IMR-90 (cell line): ENCODE measurements around the gene PDE4DIP. TPM values are rescaled to one million over a fixed set of nuclear protein-coding genes. Genes with fewer than 3 reads are reported as not detected.
"Not testable (repeated sequence)": the region's sequence is repeated elsewhere in the genome, so short reads cannot be mapped to it uniquely, and the experiment has no call there.

Experiments used
- ATAC-seq: fragments of 200-7000 bp; cut with Tn5 transposase; 2 replicates; pipeline ENCODE4 v1.9.1; 2020; ENCODE audit warnings: low read depth, mild to moderate bottlenecking, moderate library complexity
- BruUV-seq: library from RNA; stranded (reverse); fragments of 400-500 nt; replicated peaks from 2 replicates; lab custom pipeline; 2021; lab: Mats Ljungman, UMichigan
- CTCF ChIA-PET: fragments of 300-600 bp; formaldehyde crosslinking; extraction: SDS; loops from one replicate; lab custom pipeline; 2021; ENCODE audit warnings: antibody characterized with exemption; lab: Yijun Ruan, JAX
- POLR2A ChIA-PET: fragments of 300-600 bp; sonication (Branson Sonifier 250); formaldehyde crosslinking; loops from one replicate; lab custom pipeline; 2022; ENCODE audit warnings: antibody characterized with exemption; ENCODE audit not compliant: unreplicated experiment; lab: Charles Lee
- DNase-seq: peaks from one replicate; pipeline ENCODE4 v3.0.0; 2013
- H2AFZ ChIP-seq: replicated peaks from 2 replicates; pipeline ENCODE3; 2013; ENCODE audit warnings: low read length, mild to moderate bottlenecking; ENCODE audit not compliant: poor library complexity
- H2AK5ac ChIP-seq: 2 replicates; pipeline ENCODE4 v1.6.1; 2013; ENCODE audit warnings: low read depth, low read length, inconsistent platforms
- H2AK9ac ChIP-seq: replicated peaks from 2 replicates; pipeline ENCODE3; 2013; ENCODE audit warnings: mild to moderate bottlenecking, low read depth, low read length, moderate library complexity; ENCODE audit not compliant: poor library complexity
- H2BK120ac ChIP-seq: 2 replicates; pipeline ENCODE4 v1.6.1; 2013; ENCODE audit warnings: low read depth, low read length, inconsistent platforms
- H2BK15ac ChIP-seq: 3 replicates; pipeline ENCODE4 v1.6.1; 2013; ENCODE audit warnings: low read depth, low read length, inconsistent platforms
- H2BK20ac ChIP-seq: 2 replicates; pipeline ENCODE4 v1.6.1; 2013; ENCODE audit warnings: low read depth, mild to moderate bottlenecking, inconsistent platforms, low read length, moderate library complexity
- H2BK5ac ChIP-seq: 2 replicates; pipeline ENCODE4 v1.6.1; 2013; ENCODE audit warnings: mild to moderate bottlenecking, low read depth, low read length, inconsistent platforms; ENCODE audit not compliant: poor library complexity, severe bottlenecking
- H3K14ac ChIP-seq: replicated peaks from 2 replicates; pipeline ENCODE4 v1.6.1; 2013; ENCODE audit warnings: low read depth, low read length, inconsistent platforms
- H3K18ac ChIP-seq: 2 replicates; pipeline ENCODE4 v1.6.1; 2013; ENCODE audit warnings: low read depth, low read length, control low read depth
- H3K23ac ChIP-seq: 2 replicates; pipeline ENCODE4 v1.6.1; 2013; ENCODE audit warnings: low read depth, low read length, inconsistent platforms
- H3K27ac ChIP-seq: 2 replicates; pipeline ENCODE4 v1.5.1; 2013; ENCODE audit warnings: mild to moderate bottlenecking, control low read depth, low read length; ENCODE audit not compliant: insufficient read depth
- H3K27me3 ChIP-seq: 2 replicates; pipeline ENCODE4 v1.6.1; 2013; ENCODE audit warnings: low read length; ENCODE audit not compliant: control insufficient read depth, insufficient read depth
- H3K36me3 ChIP-seq: 2 replicates; pipeline ENCODE4 v1.6.1; 2013; ENCODE audit warnings: low read length, mixed read lengths; ENCODE audit not compliant: control insufficient read depth, insufficient read depth
- H3K4ac ChIP-seq: 2 replicates; pipeline ENCODE4 v1.6.1; 2013; ENCODE audit warnings: low read depth, low read length, inconsistent platforms
- H3K4me1 ChIP-seq: 2 replicates; pipeline ENCODE4 v1.6.1; 2013; ENCODE audit warnings: low read length, mixed read lengths; ENCODE audit not compliant: control insufficient read depth, insufficient read depth
- H3K4me2 ChIP-seq: 2 replicates; pipeline ENCODE4 v1.6.1; 2013; ENCODE audit warnings: low read depth, mild to moderate bottlenecking, control low read depth, low read length, moderate library complexity
- H3K4me3 ChIP-seq: 2 replicates; pipeline ENCODE4 v1.5.1; 2013; ENCODE audit warnings: low read depth, mild to moderate bottlenecking, control low read depth, low read length, moderate library complexity; ENCODE audit not compliant: insufficient read depth
- H3K56ac ChIP-seq: 2 replicates; pipeline ENCODE4 v1.6.1; 2013; ENCODE audit warnings: low read length, inconsistent platforms; ENCODE audit not compliant: insufficient read depth; ENCODE audit errors: extremely low read depth
- H3K79me1 ChIP-seq, 2 experiments: 2 replicates each; pipeline ENCODE4 v1.6.1; 2013; ENCODE audit warnings: low read length in 2 of 2, inconsistent platforms in 1 of 2, low read depth in 1 of 2
- H3K9ac ChIP-seq: 2 replicates; pipeline ENCODE4 v1.6.1; 2013; ENCODE audit warnings: low read depth, low read length, control low read depth
- H3K9me1 ChIP-seq: 2 replicates; pipeline ENCODE4 v1.6.1; 2013; ENCODE audit warnings: low read length, inconsistent platforms; ENCODE audit not compliant: insufficient read depth
- H3K9me3 ChIP-seq: 2 replicates; pipeline ENCODE4 v1.6.1; 2013; ENCODE audit warnings: low read length; ENCODE audit not compliant: control insufficient read depth, insufficient read depth
- H4K20me1 ChIP-seq: 2 replicates; pipeline ENCODE4 v1.6.1; 2013; ENCODE audit warnings: low read length, inconsistent platforms; ENCODE audit not compliant: insufficient read depth
- H4K5ac ChIP-seq: 2 replicates; pipeline ENCODE4 v1.6.1; 2013; ENCODE audit warnings: mild to moderate bottlenecking, low read depth, low read length, control low read depth
- H4K8ac ChIP-seq, 2 experiments: 2 replicates each; pipeline ENCODE4 v1.6.1; 2013; ENCODE audit warnings: low read depth in 2 of 2, low read length in 2 of 2, control low read depth in 1 of 2, inconsistent platforms in 1 of 2
- H4K91ac ChIP-seq: 2 replicates; pipeline ENCODE4 v1.6.1; 2013; ENCODE audit warnings: low read depth, low read length, inconsistent platforms; ENCODE audit not compliant: insufficient read depth
- NFE2L2 ChIP-seq: fragments of 150-350 bp; IDR thresholded peaks from 2 replicates; pipeline ENCODE4 v1.6.1; 2016; ENCODE audit warnings: low read depth, mild to moderate bottlenecking, low read length
- WGBS, 2 experiments: methylation state at CpG; one replicate each; pipeline versions ENCODE4 v1.1.5 to v1.1.7; 2013; ENCODE audit warnings: missing lambda C conversion rate in 2 of 2; ENCODE audit not compliant: insufficient read length in 1 of 2; ENCODE audit errors: extremely low coverage in 2 of 2; 5-methylcytosine and 5-hydroxymethylcytosine counted together
- dilution Hi-C: fragments of 300-500 bp; cut with HindIII; formaldehyde crosslinking; loops from one replicate; pipeline ENCODE4 v1.14.3; 2018; ENCODE audit warnings: low sequenced_read_pairs; ENCODE audit not compliant: unreplicated experiment
- in situ Hi-C: fragments of 300-500 bp; cut with MboI; formaldehyde crosslinking; loops from 3 replicates; pipeline ENCODE4 v1.14.3; 2019; ENCODE audit warnings: low sequenced_read_pairs, inconsistent platforms, mixed read lengths
- intact Hi-C: fragments of 100-400 bp; cut with micrococcal nuclease; formaldehyde crosslinking; loops from 2 replicates; pipeline ENCODE4 v1.10.0; 2022
- polyA plus RNA-seq, 3 experiments: library from polyadenylated mRNA; depleted of rRNA; stranded (reverse); fragments of >200 nt; gene quantifications; 2 replicates each; pipeline ENCODE4 v1.2.3, GENCODE V29; 2012; ENCODE audit warnings: low replicate concordance in 1 of 3
- total RNA-seq: library from RNA; depleted of rRNA; stranded (reverse); fragments of >200 nt; gene quantifications from 2 replicates; pipeline ENCODE4 v1.2.3, GENCODE V29; 2012

Gene PDE4DIP
- total and polyA plus RNA-seq, 2 of the 4 experiments (the other 2 are of a cell fraction): 36.7 to 74.4 TPM

DNA sequence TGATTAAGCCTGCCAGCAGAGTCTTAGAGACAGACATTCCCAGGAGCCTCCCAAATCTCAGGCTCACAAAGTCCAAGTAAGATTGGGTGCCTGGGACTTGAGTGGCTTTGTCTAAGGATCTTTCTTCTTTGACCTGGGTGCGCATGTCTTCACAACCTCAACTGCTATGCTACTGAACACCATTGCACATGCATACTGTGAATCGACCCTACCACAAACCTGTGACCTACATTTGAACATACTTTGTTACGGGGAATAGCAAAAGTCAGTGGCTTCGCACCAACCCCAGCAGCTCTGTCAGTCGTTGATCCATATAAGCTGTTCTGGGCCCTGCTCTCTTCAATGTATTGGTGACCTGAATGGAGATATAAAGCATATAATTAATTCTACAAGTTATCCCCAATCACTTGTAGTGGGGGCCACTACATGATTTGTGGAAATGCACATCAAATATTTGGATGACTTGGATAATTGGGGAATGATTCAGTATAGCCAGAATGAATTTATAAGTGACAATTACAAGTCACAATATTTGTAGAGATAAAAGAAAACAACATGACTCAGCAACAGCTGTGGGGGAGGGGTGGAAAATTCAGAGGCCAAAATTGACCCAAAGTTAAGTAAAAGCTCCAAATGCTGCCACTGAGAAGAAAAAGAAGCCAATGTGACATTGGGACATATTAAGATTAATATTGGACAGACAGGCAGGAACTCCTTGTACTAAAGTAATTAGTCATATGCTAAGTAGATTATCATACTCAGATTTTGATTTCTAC lies 152.4 kb downstream of the PDE4DIP start:
- CTCF ChIA-PET: not testable (repeated sequence)

GRCh38 chr1:148997405-148997804 lies 153.2 kb downstream of the PDE4DIP start:
- H2BK5ac ChIP-seq, H3K4me3 ChIP-seq, H3K36me3 ChIP-seq, H4K5ac ChIP-seq, H2BK15ac ChIP-seq, H4K91ac ChIP-seq, H4K20me1 ChIP-seq, CTCF ChIA-PET, H3K56ac ChIP-seq, H2BK120ac ChIP-seq, H3K4me2 ChIP-seq, H2AFZ ChIP-seq, H3K18ac ChIP-seq, DNase-seq, H3K9ac ChIP-seq, H3K4me1 ChIP-seq, H2BK20ac ChIP-seq, BruUV-seq, H3K27me3 ChIP-seq, H3K79me1 ChIP-seq, H3K27ac ChIP-seq, H3K4ac ChIP-seq, dilution Hi-C loops, H3K9me3 ChIP-seq, POLR2A ChIA-PET, H3K9me1 ChIP-seq, H3K14ac ChIP-seq, H4K8ac ChIP-seq, H2AK9ac ChIP-seq, H2AK5ac ChIP-seq, in situ Hi-C loops, intact Hi-C loops, H3K23ac ChIP-seq: not testable (repeated sequence)
- ATAC-seq: peak; percentile 22; the same call in 1 of the 2 replicates
- WGBS, 2 experiments: no CpG with 5 or more reads among the region's 6 CpGs

More for the DNA sequence above, 152.4 kb downstream of the PDE4DIP start:
- H2BK5ac ChIP-seq, H3K4me2 ChIP-seq, H3K79me1 ChIP-seq, ATAC-seq, dilution Hi-C loops, H4K20me1 ChIP-seq, H3K9ac ChIP-seq, H4K5ac ChIP-seq, H3K56ac ChIP-seq, intact Hi-C loops, H3K9me3 ChIP-seq, H2AFZ ChIP-seq, H3K27me3 ChIP-seq, H4K91ac ChIP-seq, DNase-seq, in situ Hi-C loops, H3K23ac ChIP-seq, H3K4ac ChIP-seq, H4K8ac ChIP-seq, H3K4me3 ChIP-seq, H2AK5ac ChIP-seq, H2BK15ac ChIP-seq, H3K14ac ChIP-seq, H2AK9ac ChIP-seq, H3K36me3 ChIP-seq, BruUV-seq, H2BK20ac ChIP-seq, H3K18ac ChIP-seq, H3K4me1 ChIP-seq, H3K27ac ChIP-seq, H3K9me1 ChIP-seq, POLR2A ChIA-PET, H2BK120ac ChIP-seq: not testable (repeated sequence)
- peak; percentile 36; the same call in 1 of the 2 replicates for TF ChIP-seq NFE2L2
- WGBS, 2 experiments: no CpG with 5 or more reads among the region's 5 CpGs
